ENCODE data around the gene TTC4. TPM values are rescaled to one million over a fixed set of nuclear protein-coding genes. Genes with fewer than 3 reads are reported as not detected.

The TTC4 gene
- 19.3 and 22.9 TPM in 2 replicates for total RNA-seq

- H3K4me3 ChIP-seq (ENCODE audit: low read depth, low read length) = peak within 1 kb of the TSS; percentile 92
- DNase-seq (ENCODE audit: low read depth) = peak; percentile 71
- TF ChIP-seq CTCF (IDR thresholded peaks at IDR 0.05; ENCODE audit: insufficient read depth, low read depth, low read length) = peak; percentile 4
Measured at GRCh38 chr1:54715493-54716298, at the start of gene TTC4. Gene TTC4 (plus strand): TSS chr1:54715861. CDS start chr1:54715909, 48 bp downstream.

GRCh38 chr1:54666333-54666732 lies 49.3 kb upstream of the TTC4 start:
- no peak for DNase-seq (ENCODE audit: low read depth)
- H3K4me3 ChIP-seq (ENCODE audit: low read depth, low read length) = no peak overlapping the region
- no peak for TF ChIP-seq CTCF (IDR thresholded peaks at IDR 0.05; ENCODE audit: insufficient read depth, low read depth, low read length)

GRCh38 chr1:54667797-54668196 lies 47.9 kb upstream of the TTC4 start:
- no peak for TF ChIP-seq CTCF (IDR thresholded peaks at IDR 0.05; ENCODE audit: insufficient read depth, low read depth, low read length)
- no peak overlapping the region for H3K4me3 ChIP-seq (ENCODE audit: low read depth, low read length)
- DNase-seq (ENCODE audit: low read depth) = no peak

GRCh38 chr1:54668567-54668966 lies 47.1 kb upstream of the TTC4 start:
- no peak for DNase-seq (ENCODE audit: low read depth)
- H3K4me3 ChIP-seq (ENCODE audit: low read depth, low read length) = no peak overlapping the region
- TF ChIP-seq CTCF (IDR thresholded peaks at IDR 0.05; ENCODE audit: insufficient read depth, low read depth, low read length) = no peak

- TF ChIP-seq CTCF (IDR thresholded peaks at IDR 0.05; ENCODE audit: insufficient read depth, low read depth, low read length) = peak; percentile 80
- DNase-seq (ENCODE audit: low read depth) = peak; percentile 55
- H3K4me3 ChIP-seq (ENCODE audit: low read depth, low read length) = no peak overlapping the region
Measured at GRCh38 chr1:54671985-54672608, 43.6 kb upstream of the TTC4 start.

- TF ChIP-seq CTCF (IDR thresholded peaks at IDR 0.05; ENCODE audit: insufficient read depth, low read depth, low read length) = no peak
- no peak overlapping the region for H3K4me3 ChIP-seq (ENCODE audit: low read depth, low read length)
- DNase-seq (ENCODE audit: low read depth) = no peak
Measured at GRCh38 chr1:54678776-54679643, 36.7 kb upstream of the TTC4 start.
